Measurements from ENCODE around the gene LSMEM2. TPM values are rescaled to one million over a fixed set of nuclear protein-coding genes. Genes with fewer than 3 reads are reported as not detected.
"Not testable (repeated sequence)": the region's sequence is repeated elsewhere in the genome, so short reads cannot be mapped to it uniquely, and the experiment has no call there.

LSMEM2 gene
- total RNA-seq, 1 donor from 2014 or later = not detected

GRCh38 chr3:50275141-50275995, 3.5 kb upstream of the LSMEM2 start:
- DNase-seq (ENCODE audit: extremely low read depth, low read depth, low spot score) = no peak

GRCh38 chr3:50275996-50276761, 2.7 kb upstream of the LSMEM2 start:
- no peak for DNase-seq (ENCODE audit: extremely low read depth, low read depth, low spot score)

GRCh38 chr3:50276762-50277101, 2.2 kb upstream of the LSMEM2 start:
- no peak for DNase-seq (ENCODE audit: extremely low read depth, low read depth, low spot score)

- no peak for DNase-seq (ENCODE audit: extremely low read depth, low read depth, low spot score)
These were observed 586 bp upstream of the LSMEM2 start for GRCh38 chr3:50278123-50278879.

GRCh38 chr3:50279255-50280016, 549 bp downstream of the LSMEM2 start:
- no peak for DNase-seq (ENCODE audit: extremely low read depth, low read depth, low spot score)

- DNase-seq (ENCODE audit: extremely low read depth, low read depth, low spot score) = not testable (repeated sequence)
These were observed 5.2 kb downstream of the LSMEM2 start for GRCh38 chr3:50284121-50284520.

- no peak for DNase-seq (ENCODE audit: extremely low read depth, low read depth, low spot score)
These were observed 7.7 kb downstream of the LSMEM2 start for GRCh38 chr3:50286322-50287227.

GRCh38 chr3:50287262-50287661, 8.4 kb downstream of the LSMEM2 start:
- DNase-seq (ENCODE audit: extremely low read depth, low read depth, low spot score) = no peak

GRCh38 chr3:50288387-50289007, 9.6 kb downstream of the LSMEM2 start:
- no peak for DNase-seq (ENCODE audit: extremely low read depth, low read depth, low spot score)

- no peak for DNase-seq (ENCODE audit: extremely low read depth, low read depth, low spot score)
These were observed 10.2 kb downstream of the LSMEM2 start for GRCh38 chr3:50289130-50289529.

GRCh38 chr3:50290161-50290641, 11.3 kb downstream of the LSMEM2 start:
- DNase-seq (ENCODE audit: extremely low read depth, low read depth, low spot score) = no peak

GRCh38 chr3:50292159-50293078, 13.5 kb downstream of the LSMEM2 start, which contains the start of gene IFRD2:
IFRD2 (minus strand) TSS chr3:50292429; CDS start chr3:50292274, 155 bp downstream.
- DNase-seq (ENCODE audit: extremely low read depth, low read depth, low spot score) = peak; percentile 70

- DNase-seq (ENCODE audit: extremely low read depth, low read depth, low spot score) = no peak
These were observed 14.4 kb downstream of the LSMEM2 start for GRCh38 chr3:50293079-50293801.

- no peak for DNase-seq (ENCODE audit: extremely low read depth, low read depth, low spot score)
These were observed 15.2 kb downstream of the LSMEM2 start for GRCh38 chr3:50294089-50294488.

- DNase-seq (ENCODE audit: extremely low read depth, low read depth, low spot score) = no peak
These were observed 15.9 kb downstream of the LSMEM2 start for GRCh38 chr3:50294492-50295403.

Measured in glomerular endothelial cell (primary cell).